OCI-LY7 (cell line): ENCODE measurements around the gene METTL27. TPM values are rescaled to one million over a fixed set of nuclear protein-coding genes. Genes with fewer than 3 reads are reported as not detected.

Source experiments
- BruUV-seq: library from RNA; stranded (reverse); fragments of 400-500 nt; replicated peaks from 2 replicates; lab custom pipeline; 2021; lab: Mats Ljungman, UMichigan
- CTCF ChIA-PET: fragments of 300-600 bp; sonication (Branson Sonifier 250); formaldehyde crosslinking; loops from one replicate; lab custom pipeline; 2022; ENCODE audit warnings: antibody characterized with exemption; ENCODE audit not compliant: unreplicated experiment; lab: Charles Lee
- POLR2A ChIA-PET: fragments of 300-600 bp; sonication (Branson Sonifier 250); formaldehyde crosslinking; loops from one replicate; lab custom pipeline; 2022; ENCODE audit warnings: antibody characterized with exemption; lab: Charles Lee
- DNase-seq: peaks from one replicate; pipeline ENCODE4 v3.0.0-alpha.2; 2015; ENCODE audit warnings: low spot score
- H2AFZ ChIP-seq: fragments of 200-600 bp; sonication (generic), shearing (Covaris generic); 2 replicates; pipeline ENCODE4 v1.6.1; 2014; ENCODE audit warnings: mild to moderate bottlenecking, antibody characterized with exemption, low read length, moderate library complexity
- H3K27ac ChIP-seq: fragments of 200-600 bp; sonication (generic); 2 replicates; pipeline ENCODE4 v1.5.1; 2014; ENCODE audit warnings: mixed run types, low read depth, mild to moderate bottlenecking, moderate library complexity, low read length, inconsistent platforms; ENCODE audit not compliant: poor library complexity, severe bottlenecking
- H3K36me3 ChIP-seq: fragments of 200-600 bp; sonication (generic); 2 replicates; pipeline ENCODE4 v1.6.1; 2014; ENCODE audit warnings: mild to moderate bottlenecking, antibody characterized with exemption, low read length, moderate library complexity, mixed read lengths; ENCODE audit not compliant: insufficient read depth
- H3K4me1 ChIP-seq: fragments of 200-600 bp; sonication (generic); 2 replicates; pipeline ENCODE4 v1.5.1; 2014; ENCODE audit warnings: mild to moderate bottlenecking, low read length; ENCODE audit not compliant: insufficient read depth, poor library complexity, severe bottlenecking
- H3K4me2 ChIP-seq: fragments of 200-600 bp; sonication (generic); 2 replicates; pipeline ENCODE4 v1.6.1; 2014; ENCODE audit warnings: mild to moderate bottlenecking, low read length
- H3K4me3 ChIP-seq: fragments of 200-600 bp; sonication (generic); 2 replicates; pipeline ENCODE4 v1.5.1; 2014; ENCODE audit warnings: mild to moderate bottlenecking, low read depth, low read length; ENCODE audit not compliant: poor library complexity, severe bottlenecking
- H3K79me2 ChIP-seq: fragments of 200-600 bp; sonication (generic); 2 replicates; pipeline ENCODE4 v1.6.1; 2016; ENCODE audit warnings: low read depth, mild to moderate bottlenecking, low read length, moderate library complexity, mixed read lengths; ENCODE audit not compliant: insufficient read depth
- H3K9me2 ChIP-seq: fragments of 200-600 bp; sonication (generic); 2 replicates; pipeline ENCODE4 v1.6.1; 2016; ENCODE audit warnings: mild to moderate bottlenecking, low read length, mixed read lengths; ENCODE audit not compliant: insufficient read depth
- H3K9me3 ChIP-seq: fragments of 200-600 bp; sonication (generic); 2 replicates; pipeline ENCODE4 v1.6.1; 2014; ENCODE audit warnings: mild to moderate bottlenecking, mixed run types, low read length, mixed read lengths
- H4K20me1 ChIP-seq: fragments of 200-600 bp; sonication (generic); 2 replicates; pipeline ENCODE4 v1.6.1; 2014; ENCODE audit warnings: mild to moderate bottlenecking, antibody characterized with exemption, low read length, moderate library complexity, mixed read lengths; ENCODE audit not compliant: insufficient read depth
- EZH2phosphoT487 ChIP-seq: fragments of 200-600 bp; sonication (generic); IDR thresholded peaks from 2 replicates; pipeline ENCODE4 v1.6.1; 2018; ENCODE audit warnings: low read depth, borderline replicate concordance, mild to moderate bottlenecking, mixed run types, antibody characterized with exemption, low read length, moderate library complexity, mixed read lengths
- intact Hi-C: fragments of 100-400 bp; cut with micrococcal nuclease; formaldehyde crosslinking; loops from one replicate; pipeline ENCODE4 v1.10.0; 2022; ENCODE audit not compliant: unreplicated experiment
- total RNA-seq, 2 experiments: library from RNA; depleted of rRNA in 1 of 2; stranded (reverse); fragments of >200 nt in 1 of 2; shearing (Covaris generic) in 1 of 2; gene quantifications; 2 replicates each; pipeline ENCODE4 v1.2.3, GENCODE V29; 2014 to 2022
- TF ChIP-seq, protein P1 (sequence below): fragments of 200-600 bp; sonication (generic); conservative IDR thresholded peaks from 2 replicates; pipeline ENCODE4 v1.5.1; 2014; ENCODE audit warnings: mild to moderate bottlenecking, antibody characterized with exemption, low read length, moderate library complexity, mixed read lengths

The METTL27 gene
- total RNA-seq, 2 experiments from 2014 or later: 0.92 to 2.1 TPM

DNA sequence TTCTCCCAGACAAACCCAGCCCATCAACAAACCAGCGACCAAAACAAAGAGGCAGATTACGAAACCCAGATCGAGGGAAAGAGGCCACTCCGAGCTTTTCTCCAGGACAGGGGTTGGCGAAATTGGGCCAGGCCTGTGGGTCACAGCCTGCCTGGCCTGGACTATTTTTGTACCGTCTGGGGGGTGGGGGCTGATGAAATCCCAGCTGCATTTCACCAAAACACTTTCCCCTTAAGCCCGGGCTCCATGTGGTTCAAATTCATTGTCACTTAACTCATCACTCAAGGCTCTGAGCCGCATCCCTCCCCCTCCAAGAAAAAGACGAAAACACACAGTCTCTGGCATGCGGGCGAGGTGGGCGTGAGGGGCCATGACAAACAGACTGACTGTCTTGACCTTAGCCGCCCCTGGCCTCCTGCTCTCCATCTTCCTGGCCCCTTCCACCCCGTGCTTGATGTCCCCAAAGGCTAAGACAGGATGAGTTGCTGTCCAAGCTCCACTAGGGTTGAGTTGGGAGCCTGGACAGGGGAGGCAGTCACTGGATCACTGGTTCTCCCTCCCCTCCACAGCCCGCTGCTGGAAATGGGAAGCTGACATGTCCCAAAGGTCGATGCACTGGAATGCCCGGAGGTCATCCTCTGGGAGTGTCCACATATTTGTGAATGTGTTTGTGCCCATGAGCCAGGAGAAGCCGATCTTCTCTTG is 37.8 kb upstream of the METTL27 start:
- CTCF ChIA-PET: no interaction called here
- no peak overlapping the region for H2AFZ ChIP-seq

DNA sequence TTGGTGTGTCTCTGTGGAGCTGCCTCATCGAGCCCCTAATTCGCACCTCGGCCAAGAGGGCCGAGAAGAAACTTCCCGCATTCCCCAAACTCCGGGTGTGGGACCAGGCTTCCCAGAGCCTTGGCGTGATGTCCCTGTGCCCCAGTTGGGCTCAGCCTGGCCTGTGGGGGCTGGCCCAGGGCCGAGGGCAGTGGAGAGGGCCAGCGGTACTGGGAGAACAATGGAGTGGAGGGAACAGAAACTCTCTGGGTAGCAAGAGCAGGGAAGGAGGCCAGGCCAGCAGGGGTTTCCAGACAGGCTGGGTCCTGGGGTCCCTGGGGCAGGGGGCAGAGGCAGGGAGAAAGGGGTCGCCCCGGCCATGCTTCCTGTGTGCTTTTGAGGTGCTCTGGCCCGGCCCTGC is 34.7 kb upstream of the METTL27 start:
- TF ChIP-seq, protein P1, sequence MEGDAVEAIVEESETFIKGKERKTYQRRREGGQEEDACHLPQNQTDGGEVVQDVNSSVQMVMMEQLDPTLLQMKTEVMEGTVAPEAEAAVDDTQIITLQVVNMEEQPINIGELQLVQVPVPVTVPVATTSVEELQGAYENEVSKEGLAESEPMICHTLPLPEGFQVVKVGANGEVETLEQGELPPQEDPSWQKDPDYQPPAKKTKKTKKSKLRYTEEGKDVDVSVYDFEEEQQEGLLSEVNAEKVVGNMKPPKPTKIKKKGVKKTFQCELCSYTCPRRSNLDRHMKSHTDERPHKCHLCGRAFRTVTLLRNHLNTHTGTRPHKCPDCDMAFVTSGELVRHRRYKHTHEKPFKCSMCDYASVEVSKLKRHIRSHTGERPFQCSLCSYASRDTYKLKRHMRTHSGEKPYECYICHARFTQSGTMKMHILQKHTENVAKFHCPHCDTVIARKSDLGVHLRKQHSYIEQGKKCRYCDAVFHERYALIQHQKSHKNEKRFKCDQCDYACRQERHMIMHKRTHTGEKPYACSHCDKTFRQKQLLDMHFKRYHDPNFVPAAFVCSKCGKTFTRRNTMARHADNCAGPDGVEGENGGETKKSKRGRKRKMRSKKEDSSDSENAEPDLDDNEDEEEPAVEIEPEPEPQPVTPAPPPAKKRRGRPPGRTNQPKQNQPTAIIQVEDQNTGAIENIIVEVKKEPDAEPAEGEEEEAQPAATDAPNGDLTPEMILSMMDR: no peak
- no peak for TF ChIP-seq EZH2phosphoT487
- H3K79me2 ChIP-seq: no peaks in the 10 kb centered on the region
- H3K36me3 ChIP-seq: no peaks in the 10 kb centered on the region
- intact Hi-C loops: no loop called here
- DNase-seq: no peak
- CTCF ChIA-PET: no interaction called here
- H4K20me1 ChIP-seq: no peaks in the 10 kb centered on the region
- H3K4me1 ChIP-seq: no peaks in the 10 kb centered on the region
- H3K4me3 ChIP-seq: no peak overlapping the region
- H3K9me2 ChIP-seq: no peaks in the 10 kb centered on the region
- H3K27ac ChIP-seq: no peak overlapping the region
- no peak overlapping the region for H2AFZ ChIP-seq
- POLR2A ChIA-PET: no interaction called here
- no TSS peak for BruUV-seq
- H3K9me3 ChIP-seq: no peaks in the 10 kb centered on the region
- no peak overlapping the region for H3K4me2 ChIP-seq

More for the DNA sequence above, 37.8 kb upstream of the METTL27 start:
- no peaks in the 10 kb centered on the region for H3K79me2 ChIP-seq
- no peaks in the 10 kb centered on the region for H3K9me3 ChIP-seq
- TF ChIP-seq, protein P1: no peak
- no peak for TF ChIP-seq EZH2phosphoT487
- H3K4me2 ChIP-seq: no peak overlapping the region
- no TSS peak for BruUV-seq
- no peaks in the 10 kb centered on the region for H3K9me2 ChIP-seq
- POLR2A ChIA-PET: interaction anchor here (0.5 kb wide), 2 partner anchors 58 to 471 kb away, joined by 3 to 4 read pairs; no protein-coding TSS in a partner anchor
- H3K36me3 ChIP-seq: no peaks in the 10 kb centered on the region
- no peaks in the 10 kb centered on the region for H3K4me1 ChIP-seq
- no peak overlapping the region for H3K4me3 ChIP-seq
- intact Hi-C loops: no loop called here
- no peak for DNase-seq
- H4K20me1 ChIP-seq: no peaks in the 10 kb centered on the region
- H3K27ac ChIP-seq: no peak overlapping the region

DNA sequence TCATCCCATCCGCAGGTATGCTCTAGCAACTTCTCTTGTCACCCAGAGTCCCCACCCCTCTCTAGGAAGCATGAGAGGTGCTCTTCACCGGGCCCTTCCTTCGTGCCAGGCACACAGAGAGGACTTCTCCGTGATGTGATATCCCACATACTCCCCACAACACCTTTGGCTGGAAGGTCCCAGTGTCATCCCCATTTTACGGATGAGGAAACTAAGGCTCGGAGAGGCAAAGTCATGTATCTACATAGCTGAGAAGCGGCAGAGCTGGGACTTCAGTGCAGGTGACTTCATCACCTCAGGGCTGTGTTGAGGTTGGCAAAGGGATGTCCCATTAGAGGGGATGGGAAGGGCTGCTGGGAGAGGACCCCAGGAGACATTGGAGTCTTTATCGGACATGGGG is 34.0 kb upstream of the METTL27 start:
- no peaks in the 10 kb centered on the region for H3K4me1 ChIP-seq
- H3K79me2 ChIP-seq: no peaks in the 10 kb centered on the region
- no peak for TF ChIP-seq EZH2phosphoT487
- TF ChIP-seq, protein P1: no peak
- no TSS peak for BruUV-seq
- no peaks in the 10 kb centered on the region for H3K36me3 ChIP-seq
- POLR2A ChIA-PET: no interaction called here
- H2AFZ ChIP-seq: no peak overlapping the region
- CTCF ChIA-PET: no interaction called here
- H4K20me1 ChIP-seq: no peaks in the 10 kb centered on the region
- H3K9me2 ChIP-seq: no peaks in the 10 kb centered on the region
- intact Hi-C loops: no loop called here
- no peaks in the 10 kb centered on the region for H3K9me3 ChIP-seq
- H3K4me2 ChIP-seq: no peak overlapping the region
- no peak overlapping the region for H3K27ac ChIP-seq
- no peak overlapping the region for H3K4me3 ChIP-seq
- DNase-seq: no peak
